HEK293T (cell line): ENCODE data around the gene SORBS2.

Experiments
- CTCF ChIA-PET: fragments of 350-600 bp; formaldehyde crosslinking; extraction: SDS; loops from one replicate; lab custom pipeline; 2021; ENCODE audit warnings: antibody characterized with exemption, inconsistent platforms; lab: Yijun Ruan, JAX
- POLR2A ChIA-PET: fragments of 350-600 bp; formaldehyde crosslinking; extraction: SDS; loops from one replicate; lab custom pipeline; 2020; ENCODE audit warnings: antibody characterized with exemption, inconsistent platforms; lab: Yijun Ruan, JAX
- DNase-seq: peaks from one replicate; pipeline ENCODE4 v3.0.0; 2012; ENCODE audit warnings: mixed read lengths; ENCODE audit errors: extremely low spot score
- ARNT ChIP-seq: fragments of 450-650 bp; IDR thresholded peaks from 2 replicates; pipeline ENCODE4 v1.6.1; 2017; ENCODE audit warnings: mild to moderate bottlenecking
- BHLHE40 ChIP-seq: fragments of 450-650 bp; IDR thresholded peaks from 2 replicates; pipeline ENCODE4 v1.6.1; 2016; ENCODE audit warnings: mild to moderate bottlenecking, moderate library complexity, borderline replicate concordance
- CTBP1 ChIP-seq: fragments of 450-650 bp; IDR thresholded peaks from 2 replicates; pipeline ENCODE4 v1.6.1; 2016; ENCODE audit warnings: borderline replicate concordance
- ELF4 ChIP-seq: fragments of 450-650 bp; IDR thresholded peaks from 2 replicates; pipeline ENCODE4 v1.6.1; 2017; ENCODE audit warnings: antibody characterized with exemption
- FOXA1 ChIP-seq: fragments of 450-650 bp; IDR thresholded peaks from 2 replicates; pipeline ENCODE4 v1.6.1; 2016; ENCODE audit warnings: mild to moderate bottlenecking
- FOXK2 ChIP-seq: fragments of 450-650 bp; IDR thresholded peaks from 2 replicates; pipeline ENCODE4 v1.6.1; 2016; ENCODE audit warnings: mild to moderate bottlenecking
- FOXM1 ChIP-seq: fragments of 450-650 bp; IDR thresholded peaks from 2 replicates; pipeline ENCODE4 v1.6.1; 2017; ENCODE audit warnings: mild to moderate bottlenecking, borderline replicate concordance
- HDGF ChIP-seq: fragments of 450-650 bp; IDR thresholded peaks from 2 replicates; pipeline ENCODE4 v1.6.1; 2017; ENCODE audit warnings: antibody characterized with exemption, borderline replicate concordance
- L3MBTL2 ChIP-seq: fragments of 450-650 bp; conservative IDR thresholded peaks from 2 replicates; pipeline ENCODE4 v1.6.1; 2016; ENCODE audit warnings: mild to moderate bottlenecking
- LEF1 ChIP-seq: fragments of 450-650 bp; IDR thresholded peaks from 2 replicates; pipeline ENCODE4 v1.6.1; 2017; ENCODE audit warnings: mild to moderate bottlenecking, borderline replicate concordance
- NFRKB ChIP-seq: fragments of 450-650 bp; IDR thresholded peaks from 2 replicates; pipeline ENCODE4 v1.6.1; 2016; ENCODE audit warnings: mild to moderate bottlenecking, moderate library complexity
- SP1 ChIP-seq: fragments of 450-650 bp; IDR thresholded peaks from 2 replicates; pipeline ENCODE4 v1.6.1; 2017
- SUZ12 ChIP-seq: fragments of 450-650 bp; IDR thresholded peaks from 2 replicates; pipeline ENCODE4 v1.6.1; 2016; ENCODE audit warnings: mild to moderate bottlenecking
- TARDBP ChIP-seq: fragments of 450-650 bp; IDR thresholded peaks from 2 replicates; pipeline ENCODE4 v1.6.1; 2016
- ZNF384 ChIP-seq: fragments of 450-650 bp; IDR thresholded peaks from 2 replicates; pipeline ENCODE4 v1.6.1; 2016
- TF ChIP-seq, protein P1 (sequence below): fragments of 450-650 bp; IDR thresholded peaks from 2 replicates; pipeline ENCODE4 v1.6.1; 2016

SORBS2 gene

DNA sequence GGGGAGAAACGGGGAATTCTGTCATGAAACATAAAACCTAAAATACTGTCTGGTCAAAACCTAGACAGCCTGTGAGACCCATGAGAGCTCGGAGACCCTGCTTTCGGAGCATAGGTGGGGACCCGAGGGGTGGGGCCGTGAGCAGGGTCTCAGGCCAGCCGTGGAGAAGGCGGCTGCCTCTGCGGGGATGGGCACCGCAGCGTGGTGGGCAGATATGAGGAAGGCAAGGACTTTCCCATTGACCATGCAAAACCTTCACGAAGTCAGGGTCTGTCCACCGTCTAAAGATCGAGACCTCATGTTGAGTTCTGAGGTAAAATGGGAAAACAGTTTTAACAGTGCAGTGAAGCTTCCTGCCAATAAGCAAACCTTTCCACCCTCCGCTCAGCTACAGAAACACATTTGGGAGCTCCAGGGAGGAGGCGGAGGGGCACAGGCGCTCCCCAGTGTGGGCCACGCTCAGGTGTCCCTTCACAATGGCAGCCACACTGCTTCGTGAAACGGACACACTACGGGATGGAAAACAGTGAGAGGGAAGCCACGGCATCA, 74.4 kb downstream of the SORBS2 start:
- ChIA-PET CTCF (no interaction called here), POLR2A (no interaction called here)
- TF ChIP-seq SP1, result no peak
- no peak for TF ChIP-seq FOXM1
- TF ChIP-seq FOXA1, result no peak
- no peak for TF ChIP-seq ARNT
- TF ChIP-seq SUZ12, result no peak
- TF ChIP-seq BHLHE40, result no peak
- no peak for TF ChIP-seq LEF1
- TF ChIP-seq, protein P1, sequence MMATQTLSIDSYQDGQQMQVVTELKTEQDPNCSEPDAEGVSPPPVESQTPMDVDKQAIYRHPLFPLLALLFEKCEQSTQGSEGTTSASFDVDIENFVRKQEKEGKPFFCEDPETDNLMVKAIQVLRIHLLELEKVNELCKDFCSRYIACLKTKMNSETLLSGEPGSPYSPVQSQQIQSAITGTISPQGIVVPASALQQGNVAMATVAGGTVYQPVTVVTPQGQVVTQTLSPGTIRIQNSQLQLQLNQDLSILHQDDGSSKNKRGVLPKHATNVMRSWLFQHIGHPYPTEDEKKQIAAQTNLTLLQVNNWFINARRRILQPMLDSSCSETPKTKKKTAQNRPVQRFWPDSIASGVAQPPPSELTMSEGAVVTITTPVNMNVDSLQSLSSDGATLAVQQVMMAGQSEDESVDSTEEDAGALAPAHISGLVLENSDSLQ, result no peak
- TF ChIP-seq CTBP1, result no peak
- TF ChIP-seq TARDBP, result no peak
- TF ChIP-seq ELF4, result no peak
- TF ChIP-seq FOXK2, result no peak
- no peak for TF ChIP-seq ZNF384
- no peak for TF ChIP-seq L3MBTL2
- no peak for TF ChIP-seq NFRKB
- no peak for TF ChIP-seq HDGF
- no peak for DNase-seq

GRCh38 chr4:185736882-185737281, 75.1 kb downstream of the SORBS2 start:
- POLR2A ChIA-PET, result no interaction called here
- no peak for DNase-seq
- CTCF ChIA-PET, result no interaction called here
- TF ChIP-seq L3MBTL2 (no peak), TARDBP (no peak)

DNA sequence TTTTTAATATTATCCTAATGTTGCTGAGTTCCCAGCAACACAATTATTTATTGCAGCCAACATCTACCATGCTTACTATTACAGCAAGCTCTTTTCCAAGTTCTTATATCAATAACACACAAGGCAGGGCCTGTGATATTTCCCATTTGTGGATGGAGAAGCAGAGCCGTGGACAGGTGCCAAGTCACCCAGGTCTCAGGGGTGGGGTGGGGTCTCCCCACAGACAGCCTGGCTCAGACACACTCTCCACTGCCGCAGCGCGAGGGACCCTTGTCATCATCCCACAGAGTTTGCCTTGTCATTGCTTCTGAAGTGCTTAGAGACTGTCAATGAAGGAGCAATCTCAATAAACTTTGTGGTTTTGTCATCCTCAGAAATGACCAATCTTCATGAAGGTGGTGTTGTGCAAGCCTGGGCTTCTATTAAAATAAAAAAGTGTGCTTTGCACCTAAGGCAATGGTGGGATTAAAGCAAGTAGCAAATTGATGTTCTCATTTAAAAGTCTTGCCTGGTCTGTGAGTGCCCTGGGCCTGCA, 76.1 kb downstream of the SORBS2 start:
- ChIA-PET CTCF (interaction anchor here (0.6 to 0.7 kb wide), 2 partner anchors 185 to 506 kb away, joined by 5 read pairs; no protein-coding TSS in a partner anchor), POLR2A (no interaction called here)
- no peak for DNase-seq
- TF ChIP-seq ZNF384 (no peak), ARNT (no peak), HDGF (no peak), FOXM1 (no peak), CTBP1 (no peak), LEF1 (no peak), ELF4 (no peak)
- TF ChIP-seq, protein P1, result no peak

DNA sequence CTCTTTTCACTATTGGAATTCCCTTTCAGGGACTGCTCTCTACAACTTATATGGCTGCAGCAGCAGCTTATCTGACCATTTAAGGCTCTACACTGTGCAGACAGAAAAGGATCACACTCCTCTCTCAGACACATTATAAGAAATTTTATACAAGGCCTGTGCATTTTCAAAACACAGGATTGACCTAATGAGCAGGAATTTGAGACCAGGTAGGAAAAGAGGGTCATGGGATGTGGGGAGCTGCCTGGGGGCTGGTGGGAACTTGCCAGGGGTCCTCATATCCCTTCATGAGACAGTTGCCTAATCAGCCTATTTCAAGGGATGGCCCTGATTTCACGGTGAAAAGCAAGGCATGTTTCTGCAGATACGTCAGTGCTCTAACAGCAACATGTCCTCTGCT, 77.1 kb downstream of the SORBS2 start:
- POLR2A ChIA-PET, result interaction anchor here (0.7 kb wide), 1 partner anchor 133 kb away, joined by 3 read pairs; no protein-coding TSS in a partner anchor
- no peak for DNase-seq
- CTCF ChIA-PET, result interaction anchor here (0.6 to 0.7 kb wide), 3 partner anchors 21 to 221 kb away, joined by 3 to 5 read pairs (median 3); no protein-coding TSS in a partner anchor
- TF ChIP-seq NFRKB (no peak), ELF4 (no peak)

- TF ChIP-seq LEF1 (no peak), HDGF (no peak), BHLHE40 (no peak), L3MBTL2 (no peak), FOXM1 (no peak), FOXA1 (no peak), CTBP1 (no peak), FOXK2 (no peak), ZNF384 (no peak), ELF4 (no peak), ARNT (no peak), NFRKB (no peak), SP1 (no peak), SUZ12 (no peak), TARDBP (no peak)
- TF ChIP-seq, protein P1, result no peak
- ChIA-PET CTCF (interaction anchor here (0.6 kb wide), 1 partner anchor 222 kb away, joined by 3 read pairs; no protein-coding TSS in a partner anchor), POLR2A (no interaction called here)
- DNase-seq, result no peak
Measured at GRCh38 chr4:185734214-185734613, 77.8 kb downstream of the SORBS2 start.

DNA sequence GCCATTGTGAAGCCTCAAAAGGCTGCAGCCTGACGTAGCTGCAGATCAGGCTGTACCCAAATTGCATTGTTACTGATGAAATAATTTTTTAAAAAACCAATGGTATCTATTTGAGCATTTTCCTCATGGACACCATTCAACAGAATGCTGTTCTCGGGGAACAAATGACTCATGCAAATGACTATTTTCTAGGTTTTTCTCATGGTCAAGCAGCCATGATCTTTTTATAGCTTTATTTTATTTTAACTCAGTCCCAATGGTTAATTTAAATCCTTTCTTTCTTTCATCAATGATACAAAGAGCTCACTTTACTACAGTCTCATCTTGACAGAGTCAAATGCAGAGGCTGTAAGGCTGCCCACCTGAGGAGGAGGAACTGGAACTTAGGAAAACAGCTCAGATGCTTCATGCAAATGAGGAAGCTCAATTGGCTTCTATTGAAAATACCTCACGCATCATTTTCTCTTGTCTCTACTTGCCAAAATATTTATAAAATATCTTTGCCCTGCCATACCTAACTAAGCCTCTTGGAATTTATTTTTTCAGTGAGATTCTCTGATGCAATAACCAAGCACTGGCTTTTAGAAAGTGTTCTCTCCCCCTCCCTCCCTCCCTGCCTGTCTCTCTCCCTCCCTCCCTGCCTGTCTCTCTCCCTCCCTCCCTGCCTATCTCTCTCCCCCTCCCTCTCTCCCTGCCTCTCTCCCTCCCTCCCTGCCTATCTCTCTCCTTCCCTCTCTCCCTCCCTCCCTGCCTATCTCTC, 81.0 kb downstream of the SORBS2 start:
- ChIA-PET POLR2A (no interaction called here), CTCF (interaction anchor here (0.6 to 1.1 kb wide), 5 partner anchors 11 to 839 kb away, joined by 3 read pairs; no protein-coding TSS in a partner anchor)
- no peak for DNase-seq

More for the DNA sequence above, 81.0 kb downstream of the SORBS2 start:
- no peak for TF ChIP-seq ZNF384
- no peak for TF ChIP-seq FOXM1
- no peak for TF ChIP-seq CTBP1
